ENCODE data around the gene RSF1.
"Not testable (repeated sequence)": the region's sequence is repeated elsewhere in the genome, so short reads cannot be mapped to it uniquely, and the experiment has no call there.

The RSF1 gene, protein sequence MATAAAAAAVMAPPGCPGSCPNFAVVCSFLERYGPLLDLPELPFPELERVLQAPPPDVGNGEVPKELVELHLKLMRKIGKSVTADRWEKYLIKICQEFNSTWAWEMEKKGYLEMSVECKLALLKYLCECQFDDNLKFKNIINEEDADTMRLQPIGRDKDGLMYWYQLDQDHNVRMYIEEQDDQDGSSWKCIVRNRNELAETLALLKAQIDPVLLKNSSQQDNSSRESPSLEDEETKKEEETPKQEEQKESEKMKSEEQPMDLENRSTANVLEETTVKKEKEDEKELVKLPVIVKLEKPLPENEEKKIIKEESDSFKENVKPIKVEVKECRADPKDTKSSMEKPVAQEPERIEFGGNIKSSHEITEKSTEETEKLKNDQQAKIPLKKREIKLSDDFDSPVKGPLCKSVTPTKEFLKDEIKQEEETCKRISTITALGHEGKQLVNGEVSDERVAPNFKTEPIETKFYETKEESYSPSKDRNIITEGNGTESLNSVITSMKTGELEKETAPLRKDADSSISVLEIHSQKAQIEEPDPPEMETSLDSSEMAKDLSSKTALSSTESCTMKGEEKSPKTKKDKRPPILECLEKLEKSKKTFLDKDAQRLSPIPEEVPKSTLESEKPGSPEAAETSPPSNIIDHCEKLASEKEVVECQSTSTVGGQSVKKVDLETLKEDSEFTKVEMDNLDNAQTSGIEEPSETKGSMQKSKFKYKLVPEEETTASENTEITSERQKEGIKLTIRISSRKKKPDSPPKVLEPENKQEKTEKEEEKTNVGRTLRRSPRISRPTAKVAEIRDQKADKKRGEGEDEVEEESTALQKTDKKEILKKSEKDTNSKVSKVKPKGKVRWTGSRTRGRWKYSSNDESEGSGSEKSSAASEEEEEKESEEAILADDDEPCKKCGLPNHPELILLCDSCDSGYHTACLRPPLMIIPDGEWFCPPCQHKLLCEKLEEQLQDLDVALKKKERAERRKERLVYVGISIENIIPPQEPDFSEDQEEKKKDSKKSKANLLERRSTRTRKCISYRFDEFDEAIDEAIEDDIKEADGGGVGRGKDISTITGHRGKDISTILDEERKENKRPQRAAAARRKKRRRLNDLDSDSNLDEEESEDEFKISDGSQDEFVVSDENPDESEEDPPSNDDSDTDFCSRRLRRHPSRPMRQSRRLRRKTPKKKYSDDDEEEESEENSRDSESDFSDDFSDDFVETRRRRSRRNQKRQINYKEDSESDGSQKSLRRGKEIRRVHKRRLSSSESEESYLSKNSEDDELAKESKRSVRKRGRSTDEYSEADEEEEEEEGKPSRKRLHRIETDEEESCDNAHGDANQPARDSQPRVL (N-terminal part only)

GRCh38 chr11:77820565-77821348, at the start of gene RSF1, which contains the start of gene AAMDC:
TSS of gene RSF1 (minus strand) at chr11:77820722. CDS start at chr11:77820714, 8 bp downstream.
TSS of gene AAMDC (plus strand) at chr11:77821144. CDS start at chr11:77842497, 21,353 bp downstream.
- DNase-seq = peak; percentile 97

- no peak for DNase-seq
These were observed 48.2 kb upstream of the RSF1 start for GRCh38 chr11:77868744-77869143.

- DNase-seq = no peak
These were observed 45.8 kb upstream of the RSF1 start for GRCh38 chr11:77866336-77866735.

DNA sequence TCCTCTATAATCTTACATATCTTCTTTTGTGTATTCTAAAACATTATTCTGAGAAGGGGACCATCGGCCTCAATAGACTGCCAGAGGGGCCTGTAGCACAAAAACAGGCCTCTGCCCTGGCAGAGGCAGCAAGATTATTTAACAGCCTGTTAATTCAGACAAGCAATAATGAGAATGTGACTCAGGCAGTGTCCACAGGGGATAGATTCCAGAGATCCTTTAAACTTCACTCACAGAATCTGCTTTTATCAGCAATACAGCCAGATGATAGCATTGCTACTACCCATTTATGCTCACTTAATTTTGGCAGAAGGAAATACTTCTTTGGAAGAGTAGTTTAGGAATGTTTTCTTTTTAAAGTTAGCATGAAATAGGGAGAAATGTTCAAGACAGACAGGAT, 45.3 kb upstream of the RSF1 start:
- DNase-seq = no peak

DNA sequence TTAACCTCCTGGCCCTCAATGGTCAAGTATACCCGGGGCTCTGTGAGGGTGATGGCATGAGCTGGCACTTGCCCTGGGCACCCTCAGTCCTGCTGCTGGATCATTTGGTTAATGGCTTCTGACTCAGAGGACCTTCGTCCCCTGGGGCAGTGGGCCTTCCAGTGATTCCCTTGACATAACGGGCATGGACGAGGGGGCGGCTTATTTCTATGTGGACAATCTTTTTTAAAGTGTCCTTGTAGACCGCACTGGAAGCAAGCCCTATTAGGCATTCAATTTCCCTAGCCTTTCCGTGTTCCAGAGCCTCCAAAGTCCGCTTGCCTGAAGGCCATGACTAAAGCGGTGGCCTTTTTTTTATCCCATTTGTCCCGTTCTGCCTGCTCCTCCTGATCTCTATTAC, 40.9 kb upstream of the RSF1 start:
- DNase-seq = not testable (repeated sequence)

DNA sequence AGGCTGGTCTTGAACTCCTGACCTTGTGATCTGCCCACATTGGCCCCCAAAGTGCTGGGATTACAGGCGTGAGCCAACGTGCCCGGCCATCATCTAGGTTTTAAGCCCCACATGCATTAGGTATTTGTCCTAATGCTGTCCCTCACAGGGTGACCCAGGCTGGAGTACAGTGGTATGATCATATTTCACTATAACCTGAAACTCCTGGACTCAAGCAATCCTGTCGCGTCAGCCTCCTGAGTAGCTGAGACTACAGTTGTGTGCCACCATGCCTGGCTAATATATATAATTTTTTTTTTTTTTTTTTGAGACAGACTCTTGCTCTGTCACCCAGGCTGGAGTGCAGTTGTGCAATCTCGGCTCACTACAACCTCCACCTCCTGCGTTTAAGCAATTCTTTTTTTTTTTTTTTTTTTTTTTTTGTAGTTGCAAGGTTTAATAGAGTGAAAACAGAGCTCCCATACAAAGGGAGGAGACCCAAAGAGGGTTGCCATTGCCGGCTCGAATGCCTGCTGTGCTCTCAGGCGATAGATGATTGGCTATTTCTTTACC, 37.5 kb upstream of the RSF1 start:
- DNase-seq = not testable (repeated sequence)

DNA sequence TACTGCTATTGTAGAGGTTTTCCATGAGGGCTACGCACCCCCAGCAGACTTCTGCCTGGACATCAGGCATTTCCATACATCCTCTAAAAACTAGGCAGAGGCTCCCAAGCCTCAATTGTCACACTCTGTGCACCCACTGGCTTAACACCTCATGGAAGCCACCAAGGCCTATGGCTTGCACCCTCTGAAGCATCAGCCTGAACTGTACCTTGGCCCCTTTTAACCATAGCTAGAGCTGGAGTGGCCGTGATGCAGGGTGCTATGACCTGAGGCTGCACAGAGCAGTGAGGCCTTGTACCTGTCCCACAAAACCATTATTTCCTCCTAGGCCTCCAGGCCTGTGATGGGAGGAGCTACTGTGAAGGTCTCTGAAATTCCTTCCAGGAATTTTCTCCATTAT, 34.3 kb upstream of the RSF1 start:
- DNase-seq = no peak

DNA sequence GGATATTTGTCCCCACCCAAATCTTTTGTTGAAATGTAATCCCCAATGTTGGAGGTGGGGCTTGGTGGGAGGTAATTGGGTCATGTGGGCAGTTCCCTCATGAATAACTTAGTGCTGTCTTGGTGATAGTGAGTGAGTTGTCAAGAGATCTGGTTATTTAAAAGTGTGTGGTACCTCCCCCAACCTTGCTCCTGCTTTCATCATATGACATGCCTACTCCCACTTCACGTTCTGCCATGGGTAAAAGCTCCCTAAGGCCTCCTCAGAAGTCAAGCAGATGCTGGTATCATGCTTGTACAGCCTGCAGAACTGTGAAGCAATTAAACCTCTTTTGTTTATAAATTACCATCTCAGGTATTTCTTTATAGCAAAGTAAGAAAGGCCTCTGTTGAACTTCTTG, 31.0 kb upstream of the RSF1 start:
- DNase-seq = no peak

DNA sequence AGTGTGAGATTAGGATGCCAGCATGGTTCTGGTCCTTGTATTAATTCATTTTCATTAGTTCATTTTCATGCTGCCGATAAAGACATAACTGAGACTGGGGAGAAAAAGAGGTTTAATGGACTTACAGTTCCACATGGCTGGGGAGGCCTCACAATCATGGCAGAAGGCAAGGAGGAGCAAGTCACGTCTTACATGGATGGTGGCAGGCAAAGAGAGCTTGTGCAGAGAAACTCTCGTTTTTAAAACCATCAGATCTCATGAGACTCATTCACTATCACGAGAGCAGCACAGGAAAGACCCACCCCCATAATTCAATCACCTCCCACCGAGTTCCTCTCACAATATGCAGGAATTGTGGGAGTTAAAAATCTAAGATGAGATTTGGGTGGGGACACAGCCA, 23.2 kb upstream of the RSF1 start:
- DNase-seq = not testable (repeated sequence)

- DNase-seq = no peak
These were observed 22.1 kb upstream of the RSF1 start for GRCh38 chr11:77842441-77843121.

GRCh38 chr11:77833302-77833701, 12.8 kb upstream of the RSF1 start:
- DNase-seq = no peak

DNA sequence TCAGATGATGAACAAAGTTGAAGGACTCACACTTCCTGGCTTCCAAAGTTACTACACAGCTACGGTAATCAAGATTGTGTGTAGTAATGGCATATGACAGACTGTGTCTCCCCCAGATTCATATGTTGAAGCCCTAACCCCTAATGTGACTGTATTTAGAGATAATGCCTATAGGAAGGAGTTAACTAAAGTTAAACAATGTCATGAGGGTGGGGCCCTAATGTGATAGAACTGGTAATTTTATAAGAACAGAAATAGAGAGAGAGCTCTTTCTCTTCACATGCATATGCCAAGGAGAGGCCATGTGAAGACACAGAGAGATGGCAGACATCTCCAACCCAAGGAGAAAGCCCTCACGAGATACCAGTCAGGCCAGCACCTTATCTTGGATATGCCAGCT, 8.4 kb upstream of the RSF1 start:
- no peak for DNase-seq

DNA sequence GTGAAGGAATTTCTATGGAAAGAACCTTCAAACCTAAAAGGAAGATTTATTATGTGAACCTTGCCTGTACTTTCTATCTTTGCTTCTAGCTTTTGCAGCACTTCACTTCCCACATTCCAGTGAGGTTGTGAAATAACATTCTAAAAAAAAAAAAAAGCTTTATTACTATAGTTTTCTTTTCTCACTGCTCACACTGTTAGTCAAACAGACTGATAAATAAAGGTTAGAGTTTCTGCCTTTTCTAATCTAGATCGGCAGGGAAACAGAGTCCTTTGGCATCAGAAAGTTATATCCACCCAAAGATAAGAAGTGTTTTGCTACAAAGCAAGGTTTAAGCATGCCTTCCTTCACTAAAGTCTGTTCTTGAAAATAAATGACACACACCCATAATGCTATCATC, 3.3 kb upstream of the RSF1 start:
- DNase-seq = no peak

- not testable (repeated sequence) for DNase-seq
These were observed 1.6 kb upstream of the RSF1 start for GRCh38 chr11:77822126-77822525.

- DNase-seq = no peak
These were observed 878 bp upstream of the RSF1 start for GRCh38 chr11:77821349-77821851.

DNA sequence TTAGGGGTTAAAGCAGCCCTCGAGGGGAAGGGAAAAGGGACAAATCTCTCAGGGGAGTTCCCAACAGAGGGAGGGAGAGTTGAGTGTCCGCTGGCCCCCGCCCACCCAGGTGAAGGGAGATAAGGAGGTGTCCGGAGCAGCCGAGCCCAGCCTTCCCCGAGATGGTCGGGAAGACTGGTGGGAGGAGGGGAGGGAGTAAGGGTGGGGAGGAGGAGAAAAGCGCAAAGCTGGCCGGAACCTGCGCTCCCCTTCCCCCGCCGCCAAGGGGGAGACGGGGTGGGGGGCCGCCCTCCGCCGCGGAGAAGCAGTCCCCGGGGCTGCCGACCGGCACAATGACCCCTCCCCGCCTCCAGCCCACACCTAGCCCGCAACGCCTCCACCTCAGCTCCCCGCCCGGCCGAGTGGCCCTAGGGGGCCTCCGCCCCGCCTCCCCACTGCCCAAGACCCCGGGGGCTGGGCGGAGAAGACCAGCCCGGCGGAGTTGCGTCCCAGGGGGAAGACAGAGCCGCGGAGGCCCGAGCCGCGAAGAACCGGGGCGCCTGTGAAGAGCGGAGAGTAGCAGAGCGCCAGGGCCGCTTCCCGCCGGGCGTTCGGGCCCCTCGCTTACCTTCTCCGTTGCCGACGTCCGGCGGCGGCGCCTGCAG, 479 bp downstream of the RSF1 start:
- DNase-seq = no peak

GRCh38 chr11:77819411-77819920, 1.1 kb downstream of the RSF1 start:
- peak; percentile 79 for DNase-seq

DNA sequence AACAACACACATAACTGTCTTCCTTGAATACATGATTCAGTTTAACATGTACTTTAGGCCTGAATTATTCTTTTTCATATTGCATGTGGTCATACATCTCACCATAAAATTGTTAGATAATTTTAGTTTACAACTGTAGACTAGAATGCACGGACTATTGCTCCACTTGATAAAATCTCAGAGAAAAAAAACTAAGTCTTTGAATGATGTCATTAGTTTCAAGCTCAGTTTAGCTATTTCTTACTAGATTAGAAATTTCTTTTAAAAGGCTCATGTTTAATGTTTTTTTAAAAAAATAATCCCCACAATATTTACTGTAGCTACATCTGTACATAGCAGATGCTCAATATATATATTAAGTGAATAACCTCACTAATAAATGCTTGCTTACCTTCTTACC, 5.1 kb downstream of the RSF1 start:
- no peak for DNase-seq

- no peak for DNase-seq
These were observed 5.7 kb downstream of the RSF1 start for GRCh38 chr11:77814848-77815247.

DNA sequence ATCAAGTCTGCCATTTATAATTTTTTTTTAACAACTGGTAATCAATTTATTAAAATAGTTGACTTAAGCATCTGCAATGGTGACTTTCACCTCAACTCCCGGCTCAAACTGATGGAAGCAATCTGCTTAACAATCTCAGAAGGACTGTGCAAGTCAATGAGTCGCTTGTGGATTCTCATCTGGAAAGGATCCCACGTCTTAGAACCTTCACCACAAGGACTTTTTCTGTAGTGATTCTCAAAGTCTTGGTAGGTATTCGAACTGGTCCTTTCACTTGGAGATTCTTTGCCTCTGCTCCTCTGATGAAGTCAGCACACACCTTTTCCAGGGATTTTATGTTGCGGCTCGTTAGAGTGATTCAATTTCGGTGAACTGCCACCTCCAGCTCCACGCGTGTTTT, 7.3 kb downstream of the RSF1 start:
- no peak for DNase-seq

Measured in amniotic stem cell (primary cell).